ENCODE measurements around the gene PDE6C.

Gene PDE6C

DNA sequence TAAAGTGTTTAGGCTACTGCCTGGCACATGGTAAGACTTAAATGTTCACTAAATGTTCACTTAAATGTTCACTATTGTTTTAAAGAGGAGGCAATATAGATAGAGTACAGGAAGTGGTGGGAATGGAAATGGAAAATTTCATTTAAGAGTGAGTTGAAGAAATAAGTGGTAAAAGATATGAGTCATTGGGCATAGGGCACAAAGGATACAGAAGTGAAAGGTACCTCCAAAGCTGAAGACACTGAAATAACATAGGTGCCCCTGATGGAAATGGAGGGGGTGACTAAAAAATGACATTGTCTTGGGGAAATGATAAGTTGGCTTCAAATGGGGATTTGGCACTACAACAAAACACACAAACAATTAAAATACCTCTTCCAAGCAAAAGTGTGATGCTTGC, 95.3 kb downstream of the PDE6C start:
- DNase-seq, result no peak

DNA sequence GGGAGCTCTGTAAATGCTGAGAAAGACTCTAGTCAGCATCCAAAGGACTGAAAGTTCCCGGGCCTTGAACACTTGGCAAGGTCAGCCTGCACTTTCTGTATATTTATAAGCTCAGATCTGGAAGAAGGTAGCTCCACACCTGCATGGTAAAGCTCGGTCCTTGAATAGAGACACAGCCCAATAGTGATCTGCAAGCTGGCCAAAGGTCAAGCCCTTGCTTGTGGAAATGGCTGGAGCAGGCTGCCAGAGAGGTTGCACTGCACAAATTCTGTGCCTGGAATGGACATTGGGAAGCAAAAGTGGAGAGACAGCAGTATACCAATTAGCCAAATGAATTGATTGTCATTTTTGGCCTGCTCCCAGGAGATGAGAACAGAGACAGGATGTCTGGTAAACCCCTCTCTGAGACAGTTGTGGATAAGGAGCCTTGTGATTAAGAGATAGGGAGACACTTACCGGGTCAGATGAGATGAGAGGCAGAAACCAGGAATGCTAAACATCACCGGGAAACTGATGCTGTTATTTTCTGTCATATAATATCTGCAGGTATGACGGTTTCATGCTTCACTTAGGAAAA, 98.1 kb downstream of the PDE6C start:
- no peak for DNase-seq

DNA sequence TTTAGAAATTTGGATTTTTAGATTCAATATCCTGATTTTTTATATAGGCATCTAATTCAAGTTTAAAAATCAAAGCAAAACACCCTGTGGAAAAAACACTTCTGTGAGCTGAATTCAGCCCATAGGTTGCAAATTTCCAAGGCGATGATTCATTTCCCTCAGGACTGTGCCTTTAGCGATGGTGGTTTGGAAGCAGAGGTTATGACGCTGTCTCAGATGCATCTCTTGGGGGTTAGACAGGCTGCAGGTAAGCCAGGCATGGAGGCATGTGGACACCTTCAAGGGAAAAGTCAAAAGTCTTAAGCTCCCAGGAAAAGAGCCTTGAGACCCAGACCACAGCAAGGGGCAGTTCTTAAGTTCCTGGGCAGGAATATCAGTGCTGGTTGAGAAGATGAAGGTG, 99.6 kb downstream of the PDE6C start:
- DNase-seq, result no peak

DNA sequence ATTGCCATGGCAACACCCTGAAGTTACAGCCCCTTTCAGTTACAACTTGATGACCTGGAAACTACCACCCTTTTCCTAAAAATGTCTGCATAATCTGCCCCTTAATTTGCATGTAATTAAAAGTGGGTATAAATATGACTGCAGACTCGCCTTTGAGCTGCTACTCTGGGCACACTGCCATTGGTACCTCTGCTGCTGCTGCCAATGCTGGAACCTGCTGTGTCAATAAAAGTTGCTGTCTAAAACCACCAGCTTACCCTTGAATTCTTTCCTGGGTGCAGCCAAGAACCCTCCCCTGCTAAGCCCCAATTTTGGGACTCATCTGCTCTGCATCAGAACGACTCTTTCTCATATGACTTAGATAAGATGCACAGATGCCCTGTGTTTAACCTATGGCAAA, 100.3 kb downstream of the PDE6C start:
- DNase-seq, result no peak

DNA sequence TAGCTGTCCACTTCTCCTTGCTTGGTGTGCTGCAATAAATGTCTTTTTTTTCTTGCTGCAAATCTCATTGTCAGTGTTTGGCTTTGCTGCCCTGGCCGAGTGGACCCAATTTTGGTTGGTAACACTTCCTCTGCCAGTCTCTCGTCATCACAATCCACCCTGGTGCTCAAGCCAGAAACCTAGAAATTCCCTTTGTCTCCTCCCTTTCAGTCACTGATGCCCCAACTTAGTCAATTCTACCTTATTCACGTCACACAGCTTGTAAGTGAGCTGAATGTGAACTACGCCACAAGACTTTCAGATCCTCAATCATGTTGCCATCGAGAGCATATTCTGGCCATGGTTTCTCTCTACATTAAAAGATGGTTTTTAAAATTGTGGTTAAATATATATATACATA, 103.0 kb downstream of the PDE6C start:
- peak; percentile 21 for DNase-seq
